ENCODE measurements around the gene DERA.

- TF ChIP-seq POLR2A (IDR thresholded peaks at IDR 0.05; ENCODE audit: low read length), result no peak
- no peak for TF ChIP-seq GATA1 (IDR thresholded peaks at IDR 0.05; ENCODE audit: low read depth, low read length)
These were observed 76.6 kb downstream of the DERA start for GRCh38 chr12:15987696-15988095.
